IgD-negative memory B cell (primary cell): Measurements from ENCODE around the gene PCDHB5. TPM values are rescaled to one million over a fixed set of nuclear protein-coding genes. Genes with fewer than 3 reads are reported as not detected.
A peak's percentile ranks its signal among the peaks of the same experiment; 100 is the strongest.
"Not testable (repeated sequence)": the region's sequence is repeated elsewhere in the genome, so short reads cannot be mapped to it uniquely, and the experiment has no call there.

Source experiments
- H3K27ac Mint-ChIP-seq, 3 donors: one replicate each; pipeline ENCODE4 v1.8.0; 2020 to 2022; ENCODE audit warnings: mild to moderate bottlenecking in 3 of 3, mixed read lengths in 3 of 3, moderate library complexity in 1 of 3
- H3K27me3 Mint-ChIP-seq: one replicate; pipeline ENCODE4 v1.8.0; 2021; ENCODE audit warnings: mixed read lengths
- H3K36me3 Mint-ChIP-seq: one replicate; pipeline ENCODE4 v1.8.0; 2020; ENCODE audit warnings: mild to moderate bottlenecking, mixed read lengths
- H3K4me1 Mint-ChIP-seq, 3 donors: one replicate each; pipeline ENCODE4 v1.8.0; 2020 to 2022; ENCODE audit warnings: mixed read lengths in 3 of 3, mild to moderate bottlenecking in 1 of 3
- H3K4me3 Mint-ChIP-seq, 4 donors: one replicate each; pipeline ENCODE4 v1.8.0; 2020 to 2022; ENCODE audit warnings: mild to moderate bottlenecking in 4 of 4, mixed read lengths in 4 of 4, moderate library complexity in 3 of 4
- H3K9me3 Mint-ChIP-seq, 3 donors: one replicate each; pipeline ENCODE4 v1.8.0; 2020 to 2021; ENCODE audit warnings: mixed read lengths in 3 of 3, mild to moderate bottlenecking in 1 of 3
- polyA plus RNA-seq: library from polyadenylated mRNA; unstranded; fragments of 300-500 nt; fragmentation: Illumina TruSeq; gene quantifications from one replicate; pipeline ENCODE4 v1.2.3, GENCODE V29; 2021

PCDHB5 gene
- polyA plus RNA-seq, 1 donor from 2014 or later = not detected

DNA sequence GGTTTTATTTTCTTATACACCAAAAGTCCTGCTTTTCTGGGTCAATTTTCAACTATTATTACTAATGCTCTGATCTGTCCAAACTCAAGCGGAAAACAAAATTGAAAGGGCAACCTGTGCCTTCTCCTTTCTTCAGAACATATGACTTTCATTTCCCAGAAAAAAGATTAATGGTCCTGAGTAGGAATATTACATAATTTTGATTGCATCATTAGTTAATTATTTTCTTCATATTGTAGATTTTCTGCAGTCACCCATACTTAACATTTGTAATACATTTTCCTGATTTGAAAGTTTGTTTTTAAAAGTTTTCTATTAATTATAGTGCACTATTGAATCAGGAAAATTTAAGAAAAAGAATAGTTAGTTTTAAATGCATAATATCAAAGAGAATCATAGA lies 40.9 kb downstream of the PCDHB5 start:
- Mint-ChIP-seq H3K4me1 (peaks cover 0 to 2% (median 0%) of the 10 kb centered on the region in 3 donors), H3K36me3 (no peaks in the 10 kb centered on the region), H3K27ac (no peak overlapping the region)

GRCh38 chr5:141177577-141178191 lies 42.7 kb downstream of the PCDHB5 start, which contains the start of gene PCDHB8:
Gene PCDHB8, plus strand, starts transcription at chr5:141177790. Its CDS starts 245 bp downstream, at chr5:141178035.
- H3K4me3 Mint-ChIP-seq, H3K9me3 Mint-ChIP-seq, H3K27ac Mint-ChIP-seq, H3K4me1 Mint-ChIP-seq, H3K36me3 Mint-ChIP-seq: not testable (repeated sequence)
- peaks cover 17% of the 10 kb centered on the region for H3K27me3 Mint-ChIP-seq

More for the DNA sequence above, 40.9 kb downstream of the PCDHB5 start:
- Mint-ChIP-seq H3K4me3 (no peak overlapping the region), H3K27me3 (peaks cover 8% of the 10 kb centered on the region), H3K9me3 (peaks cover 0 to 4% (median 2%) of the 10 kb centered on the region in 3 donors)

DNA sequence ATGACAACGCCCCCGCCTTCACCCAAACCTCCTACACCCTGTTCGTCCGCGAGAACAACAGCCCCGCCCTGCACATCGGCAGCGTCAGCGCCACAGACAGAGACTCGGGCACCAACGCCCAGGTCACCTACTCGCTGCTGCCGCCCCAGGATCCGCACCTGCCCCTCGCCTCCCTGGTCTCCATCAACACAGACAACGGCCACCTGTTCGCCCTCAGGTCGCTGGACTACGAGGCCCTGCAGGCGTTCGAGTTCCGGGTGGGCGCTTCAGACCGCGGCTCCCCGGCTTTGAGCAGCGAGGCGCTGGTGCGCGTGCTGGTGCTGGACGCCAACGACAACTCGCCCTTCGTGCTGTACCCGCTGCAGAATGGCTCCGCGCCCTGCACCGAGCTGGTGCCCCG lies 44.4 kb downstream of the PCDHB5 start:
- H3K27me3 Mint-ChIP-seq = peaks cover 17% of the 10 kb centered on the region
- H3K27ac Mint-ChIP-seq, H3K4me1 Mint-ChIP-seq, H3K36me3 Mint-ChIP-seq, H3K4me3 Mint-ChIP-seq: not testable (repeated sequence)
- peaks cover 1 to 14% (median 12%) of the 10 kb centered on the region in 3 donors for H3K9me3 Mint-ChIP-seq

GRCh38 chr5:141179876-141180275 lies 44.9 kb downstream of the PCDHB5 start:
- H3K4me1 Mint-ChIP-seq, H3K27ac Mint-ChIP-seq, H3K36me3 Mint-ChIP-seq, H3K4me3 Mint-ChIP-seq: not testable (repeated sequence)
- Mint-ChIP-seq H3K9me3 (peaks cover 3 to 14% (median 12%) of the 10 kb centered on the region in 3 donors), H3K27me3 (peaks cover 20% of the 10 kb centered on the region)

DNA sequence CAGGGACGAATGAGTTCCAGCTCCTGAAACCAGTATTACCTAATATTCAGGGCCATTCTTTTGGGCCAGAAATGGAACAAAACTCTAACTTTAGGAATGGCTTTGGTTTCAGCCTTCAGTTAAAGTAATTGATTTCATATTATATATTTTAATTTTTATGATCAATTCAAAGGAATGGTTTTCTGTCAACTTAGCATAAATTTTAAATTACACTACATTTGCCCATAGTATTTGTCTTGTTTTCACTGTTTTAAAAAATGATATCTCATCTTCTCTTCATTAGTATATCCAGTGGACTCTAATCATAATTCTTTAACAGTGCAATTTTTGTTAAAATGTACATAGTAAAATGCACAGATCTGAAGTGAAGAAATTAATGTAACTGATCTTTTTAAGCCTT lies 45.3 kb downstream of the PCDHB5 start:
- H3K27ac Mint-ChIP-seq = no peak overlapping the region
- H3K36me3 Mint-ChIP-seq = no peaks in the 10 kb centered on the region
- peaks cover 17% of the 10 kb centered on the region for H3K27me3 Mint-ChIP-seq
- H3K4me3 Mint-ChIP-seq = no peak overlapping the region
- H3K9me3 Mint-ChIP-seq = peaks cover 5 to 14% (median 12%) of the 10 kb centered on the region in 3 donors
- H3K4me1 Mint-ChIP-seq = no peaks in the 10 kb centered on the region

- Mint-ChIP-seq H3K4me1 (peaks cover 0 to 4% (median 3%) of the 10 kb centered on the region in 3 donors), H3K9me3 (peaks cover 9 to 15% (median 14%) of the 10 kb centered on the region in 3 donors), H3K27ac (peak within 1 kb of the TSS in 2 of 3 donors; percentile 39), H3K4me3 (no peak within 1 kb of the TSS), H3K36me3 (no peaks in the 10 kb centered on the region), H3K27me3 (peaks cover 21% of the 10 kb centered on the region)
Observed at GRCh38 chr5:141182248-141182647, 47.2 kb downstream of the PCDHB5 start, which contains the start of gene PCDHB16. Gene PCDHB16, plus strand, starts transcription at chr5:141182387. Its CDS starts 173 bp downstream, at chr5:141182560.

DNA sequence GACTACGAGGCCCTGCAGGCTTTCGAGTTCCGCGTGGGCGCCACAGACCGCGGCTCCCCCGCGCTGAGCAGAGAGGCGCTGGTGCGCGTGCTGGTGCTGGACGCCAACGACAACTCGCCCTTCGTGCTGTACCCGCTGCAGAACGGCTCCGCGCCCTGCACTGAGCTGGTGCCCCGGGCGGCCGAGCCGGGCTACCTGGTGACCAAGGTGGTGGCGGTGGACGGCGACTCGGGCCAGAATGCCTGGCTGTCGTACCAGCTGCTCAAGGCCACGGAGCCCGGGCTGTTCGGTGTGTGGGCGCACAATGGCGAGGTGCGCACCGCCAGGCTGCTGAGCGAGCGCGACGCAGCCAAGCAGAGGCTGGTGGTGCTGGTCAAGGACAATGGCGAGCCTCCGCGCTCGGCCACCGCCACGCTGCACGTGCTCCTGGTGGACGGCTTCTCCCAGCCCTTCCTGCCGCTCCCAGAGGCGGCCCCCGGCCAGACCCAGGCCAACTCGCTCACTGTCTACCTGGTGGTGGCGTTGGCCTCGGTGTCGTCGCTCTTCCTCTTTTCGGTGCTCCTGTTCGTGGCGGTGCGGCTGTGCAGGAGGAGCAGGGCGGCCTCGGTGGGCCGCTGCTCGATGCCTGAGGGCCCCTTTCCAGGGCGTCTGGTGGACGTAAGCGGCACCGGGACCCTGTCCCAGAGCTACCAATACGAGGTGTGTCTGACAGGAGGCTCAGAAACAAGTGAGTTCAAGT lies 49.3 kb downstream of the PCDHB5 start:
- Mint-ChIP-seq H3K4me3 (peak overlapping the region in 1 of 4 donors; percentile 22), H3K9me3 (peaks cover 11 to 18% (median 17%) of the 10 kb centered on the region in 3 donors), H3K27me3 (peaks cover 27% of the 10 kb centered on the region)
- not testable (repeated sequence) for H3K36me3 Mint-ChIP-seq, H3K4me1 Mint-ChIP-seq, H3K27ac Mint-ChIP-seq

- Mint-ChIP-seq H3K27me3 (peaks cover 25% of the 10 kb centered on the region), H3K4me3 (peak within 1 kb of the TSS; percentile 30 to 75 (median 52)), H3K4me1 (peaks cover 0 to 4% (median 3%) of the 10 kb centered on the region in 3 donors), H3K9me3 (peaks cover 19 to 26% (median 19%) of the 10 kb centered on the region in 3 donors), H3K36me3 (no peaks in the 10 kb centered on the region), H3K27ac (no peak within 1 kb of the TSS)
Observed at GRCh38 chr5:141186897-141187512, 52.0 kb downstream of the PCDHB5 start, which contains the start of gene PCDHB9. Gene PCDHB9, plus strand, starts transcription at chr5:141187161. Its CDS starts 158 bp downstream, at chr5:141187319.

Other genes with a start within 250 kb of the PCDHB5 start
- not detected for gene PCDHAC1, start 208.9 kb upstream of the PCDHB5 start, polyA plus RNA-seq
- gene PCDHAC2, start 168.7 kb upstream of the PCDHB5 start, polyA plus RNA-seq = not detected
- gene PCDHB1, start 83.8 kb upstream of the PCDHB5 start, polyA plus RNA-seq = not detected
- not detected for gene PCDHB2, start 40.6 kb upstream of the PCDHB5 start, polyA plus RNA-seq
- gene PCDHB3, start 34.7 kb upstream of the PCDHB5 start, polyA plus RNA-seq = not detected
- gene PCDHB4, start 13.4 kb upstream of the PCDHB5 start, polyA plus RNA-seq = not detected
- gene PCDHB6, start 14.9 kb downstream of the PCDHB5 start, polyA plus RNA-seq = not detected
- not detected for gene PCDHB7, start 37.4 kb downstream of the PCDHB5 start, polyA plus RNA-seq
- gene PCDHB8, start 42.6 kb downstream of the PCDHB5 start, polyA plus RNA-seq = not detected
- not detected for gene PCDHB16, start 47.2 kb downstream of the PCDHB5 start, polyA plus RNA-seq
- 0.31 TPM for gene PCDHB9, start 52.0 kb downstream of the PCDHB5 start, polyA plus RNA-seq
- gene PCDHB10, start 57.1 kb downstream of the PCDHB5 start, polyA plus RNA-seq = not detected
- gene PCDHB11, start 64.4 kb downstream of the PCDHB5 start, polyA plus RNA-seq = not detected
- gene PCDHB12, start 73.5 kb downstream of the PCDHB5 start, polyA plus RNA-seq = not detected
- 0.05 TPM for gene PCDHB13, start 78.7 kb downstream of the PCDHB5 start, polyA plus RNA-seq
- not detected for gene PCDHB14, start 88.1 kb downstream of the PCDHB5 start, polyA plus RNA-seq
- not detected for gene PCDHB15, start 110.2 kb downstream of the PCDHB5 start, polyA plus RNA-seq
- gene SLC25A2, start 168.8 kb downstream of the PCDHB5 start, polyA plus RNA-seq = not detected
- gene TAF7, start 185.6 kb downstream of the PCDHB5 start, polyA plus RNA-seq = 216 TPM
- not detected for gene PCDHGA1, start 195.3 kb downstream of the PCDHB5 start, polyA plus RNA-seq
- gene PCDHGA2, start 203.6 kb downstream of the PCDHB5 start, polyA plus RNA-seq = not detected
- 0.23 TPM for gene PCDHGA3, start 208.6 kb downstream of the PCDHB5 start, polyA plus RNA-seq
- gene PCDHGB1, start 214.9 kb downstream of the PCDHB5 start, polyA plus RNA-seq = 0.41 TPM
- gene PCDHGA4, start 219.8 kb downstream of the PCDHB5 start, polyA plus RNA-seq = not detected
- gene PCDHGB2, start 224.8 kb downstream of the PCDHB5 start, polyA plus RNA-seq = 0.21 TPM
- gene PCDHGA5, start 229.0 kb downstream of the PCDHB5 start, polyA plus RNA-seq = not detected
- not detected for gene PCDHGB3, start 235.0 kb downstream of the PCDHB5 start, polyA plus RNA-seq
- 0.08 TPM for gene PCDHGA6, start 238.7 kb downstream of the PCDHB5 start, polyA plus RNA-seq
- not detected for gene PCDHGA7, start 247.5 kb downstream of the PCDHB5 start, polyA plus RNA-seq